OCI-M2 (cell line): ENCODE results near the gene ITGA7.

Experiments used
- DNase-seq: peaks from one replicate; lab custom pipeline; 2025; ENCODE audit not compliant: unreplicated experiment; lab: John Stamatoyannopoulos, UW

Gene ITGA7

DNA sequence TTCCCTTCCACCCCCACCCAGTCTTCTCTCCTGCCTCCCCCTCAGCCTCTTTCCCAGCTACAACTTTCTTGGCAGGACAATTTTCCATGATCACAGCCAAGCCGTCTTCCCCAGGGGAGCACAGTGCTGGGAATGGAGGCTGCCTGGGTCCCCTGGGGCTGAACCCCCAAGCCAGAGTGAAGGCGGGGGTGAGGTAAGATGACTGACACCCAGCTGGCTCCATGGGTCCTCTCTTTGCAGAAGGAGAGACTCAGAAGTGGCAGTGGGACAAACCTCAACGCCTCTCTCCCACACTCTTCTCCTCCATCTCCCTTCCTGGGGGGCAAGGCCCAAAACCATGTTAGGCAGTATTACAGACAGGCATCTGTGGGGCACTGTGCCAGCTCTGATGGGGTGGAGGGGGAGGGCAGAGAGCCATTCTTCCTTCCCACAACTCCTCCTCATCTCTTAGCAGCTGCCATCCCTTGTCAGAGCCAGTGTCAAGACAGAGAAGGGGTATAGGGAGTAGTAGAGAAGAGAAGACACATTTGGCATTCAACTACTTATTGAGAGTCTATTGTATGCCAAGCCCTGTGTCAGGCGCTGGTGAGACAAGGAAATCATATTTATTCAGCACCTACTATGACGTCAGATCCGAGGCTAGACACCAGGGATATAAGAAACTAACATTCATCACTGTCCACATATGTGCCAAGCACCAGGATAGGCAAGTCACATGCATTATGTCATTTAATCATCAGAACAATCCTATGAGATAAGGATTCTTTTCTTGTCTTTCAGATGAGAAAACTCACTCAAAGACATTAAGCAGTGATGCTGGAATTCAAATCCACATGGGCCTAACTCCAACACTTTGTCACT is 3.6 kb downstream of the ITGA7 start:
- no peak for DNase-seq

DNA sequence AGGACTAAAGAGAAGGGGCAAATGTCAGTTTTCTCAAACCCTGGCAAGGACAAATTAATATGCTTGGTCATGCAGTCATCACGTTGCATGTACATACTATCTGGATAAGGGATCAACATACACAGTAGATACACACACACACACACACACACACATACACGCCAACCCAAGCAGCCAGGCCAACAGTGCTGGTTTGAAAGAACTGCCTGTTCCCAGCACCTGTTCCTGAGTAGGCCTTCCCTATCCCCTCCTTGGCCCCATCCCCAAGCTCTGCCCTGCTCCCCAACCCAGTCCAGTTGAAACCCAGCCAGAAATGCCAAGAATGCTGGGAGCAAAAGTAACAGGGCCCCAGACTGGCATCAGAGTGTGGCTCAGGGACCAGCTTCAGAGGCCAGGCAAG is 4.4 kb downstream of the ITGA7 start:
- DNase-seq = no peak

- no peak for DNase-seq
Observed at GRCh38 chr12:55702861-55703260, 4.8 kb downstream of the ITGA7 start.

DNA sequence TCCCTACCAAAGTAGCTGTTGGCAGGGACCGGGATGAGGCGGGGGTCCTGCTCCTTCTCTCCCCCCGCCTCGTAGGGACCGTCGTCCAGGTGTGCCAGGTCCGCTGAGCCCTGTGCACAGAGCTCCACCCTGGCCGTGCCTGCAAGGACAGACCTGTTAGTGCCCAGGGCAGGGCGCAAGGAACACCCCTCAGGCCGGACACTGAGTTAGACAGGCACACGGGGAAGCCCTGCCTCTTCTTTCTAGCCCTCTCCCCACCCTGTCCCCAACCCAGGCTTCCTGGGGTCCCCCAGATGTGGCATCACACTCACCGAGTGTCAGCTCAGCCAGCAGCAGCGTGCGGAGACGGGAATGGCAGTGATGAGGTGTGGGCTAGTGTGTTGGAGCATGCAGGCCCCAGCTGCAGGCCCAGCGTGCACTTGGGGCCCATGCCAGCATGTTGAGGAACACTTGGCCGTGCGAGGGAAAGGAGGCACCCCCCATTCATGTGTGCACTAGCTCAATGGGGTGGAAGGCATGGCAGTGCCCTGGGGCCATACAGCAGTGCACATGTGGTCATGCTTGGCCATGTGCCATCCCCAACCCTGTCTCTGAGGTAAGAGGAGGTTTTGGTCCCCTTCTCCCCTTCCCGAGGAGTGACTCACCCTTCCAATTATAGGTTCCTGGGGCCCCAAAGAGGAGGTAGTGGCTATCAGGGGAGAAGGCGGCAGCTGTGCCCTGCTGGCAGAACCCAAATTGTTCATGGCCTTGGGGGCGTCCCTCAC is 7.3 kb downstream of the ITGA7 start:
- DNase-seq = no peak

DNA sequence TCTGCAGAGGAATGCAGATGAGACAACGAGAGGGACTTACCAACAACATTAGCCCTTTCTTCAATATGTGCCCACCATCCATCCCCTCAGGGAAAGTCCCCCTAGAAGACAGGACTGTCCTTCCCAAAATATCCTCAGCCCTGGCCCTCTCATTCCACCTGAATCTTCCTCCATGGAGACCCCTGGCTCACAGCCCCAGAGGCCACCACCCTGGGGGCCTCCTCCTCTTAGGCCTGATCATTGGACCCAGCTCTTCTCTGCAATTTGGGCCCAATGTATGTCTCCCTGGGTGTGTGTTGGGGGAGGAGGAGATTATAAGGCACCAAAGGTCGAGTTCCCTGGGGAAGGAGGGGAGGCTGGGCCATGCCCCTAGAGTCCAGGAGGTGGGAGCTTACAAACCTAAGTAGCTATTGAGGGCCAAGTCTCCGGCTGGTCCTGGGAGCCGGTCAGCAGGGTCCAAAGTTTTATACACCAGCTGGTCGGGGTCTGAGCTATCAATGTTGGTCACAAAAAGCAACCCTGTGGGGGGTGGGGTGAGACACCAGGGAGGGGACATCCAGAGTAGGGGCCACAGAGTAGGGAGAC is 8.1 kb downstream of the ITGA7 start:
- DNase-seq = no peak

GRCh38 chr12:55698965-55699364 is 8.7 kb downstream of the ITGA7 start:
- no peak for DNase-seq

GRCh38 chr12:55698241-55698955 is 9.3 kb downstream of the ITGA7 start:
- no peak for DNase-seq

DNA sequence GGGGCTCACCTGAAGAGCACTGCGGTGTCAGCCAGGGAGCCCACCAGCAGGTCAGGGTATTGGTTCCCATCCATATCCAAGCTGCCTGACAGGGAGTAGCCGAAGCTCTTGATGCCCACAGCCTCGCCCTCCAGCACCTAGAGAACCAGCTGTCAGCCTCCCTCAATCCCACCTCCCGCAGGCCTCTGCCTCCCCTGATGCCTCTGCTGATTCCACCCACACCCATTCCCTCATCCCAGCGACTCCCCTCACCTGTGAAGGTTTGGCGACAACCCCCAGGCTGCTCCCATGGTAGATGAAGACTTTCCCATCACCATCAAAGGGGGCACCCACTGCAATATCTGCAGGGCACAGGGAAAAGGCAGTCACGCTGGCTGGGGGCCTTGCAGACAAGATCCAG is 10.0 kb downstream of the ITGA7 start:
- no peak for DNase-seq

DNA sequence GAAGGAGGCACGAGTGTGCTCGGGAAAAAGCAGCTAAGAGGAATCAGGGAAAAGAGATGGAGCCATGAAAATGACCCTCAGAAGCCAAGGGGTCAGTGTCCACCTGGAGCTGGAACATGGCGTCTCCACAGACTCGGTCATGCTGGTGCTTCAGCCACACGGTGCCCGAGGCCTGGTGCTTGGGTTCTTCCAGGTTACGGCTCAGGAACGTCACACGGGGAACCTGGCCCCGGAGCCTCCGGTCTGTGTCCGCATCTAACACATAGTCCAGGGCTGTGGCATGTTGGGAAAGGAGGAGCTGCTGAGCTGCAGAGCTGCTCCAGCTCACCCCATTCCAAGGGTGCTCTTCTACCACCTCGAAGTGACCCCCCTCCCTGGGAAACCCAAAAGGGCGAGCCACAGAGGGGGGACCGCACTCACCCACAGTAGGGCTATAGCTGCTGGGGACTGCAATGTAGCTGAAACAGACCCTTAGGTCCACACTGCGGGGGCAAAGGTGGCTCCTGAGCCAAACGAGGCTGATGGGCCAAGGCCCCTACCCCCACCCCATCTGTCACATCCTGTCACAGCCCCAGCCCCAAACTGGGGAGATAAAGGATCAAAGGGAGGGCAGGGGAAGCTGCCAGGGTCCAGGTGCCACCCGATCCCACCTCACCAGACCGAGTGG is 10.8 kb downstream of the ITGA7 start:
- DNase-seq = no peak

- DNase-seq = no peak
Observed at GRCh38 chr12:55696141-55696540, 11.6 kb downstream of the ITGA7 start.

GRCh38 chr12:55695349-55695748 is 12.4 kb downstream of the ITGA7 start:
- DNase-seq = no peak

DNA sequence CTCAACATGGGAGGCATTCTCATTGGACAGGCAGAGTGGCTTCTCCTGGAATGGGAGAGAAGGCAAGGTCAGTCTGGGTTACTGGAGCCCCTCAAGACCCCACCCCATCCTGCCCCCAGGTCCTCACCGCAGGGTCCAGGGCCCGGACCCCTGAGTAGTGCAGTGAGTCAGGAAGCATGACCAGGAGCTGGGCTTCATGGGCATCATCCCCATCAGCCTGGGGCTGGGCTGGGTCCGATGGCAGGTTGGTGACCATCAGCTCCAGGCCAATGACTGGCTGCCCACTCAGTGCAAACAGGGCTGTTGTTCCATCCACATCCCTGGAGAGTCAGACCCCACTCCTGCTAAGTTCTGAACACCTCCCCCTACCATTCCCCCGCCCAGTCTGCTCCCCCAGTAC is 13.1 kb downstream of the ITGA7 start:
- DNase-seq = no peak

DNA sequence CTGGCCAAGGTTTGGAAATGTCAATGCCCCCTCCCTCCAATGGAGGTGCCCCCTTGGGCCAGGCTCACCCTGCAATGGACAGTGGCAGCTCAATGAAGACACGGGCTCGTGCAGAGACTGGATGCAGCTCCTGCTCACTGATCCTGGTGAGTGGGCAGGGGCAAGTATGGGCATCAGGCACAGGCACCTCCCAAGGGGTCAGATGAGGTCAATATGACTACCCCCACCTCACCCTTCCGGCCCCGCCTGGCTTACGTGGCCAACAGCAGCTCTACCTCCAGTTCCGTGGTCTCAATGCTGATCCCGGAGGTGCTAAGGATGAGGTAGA is 13.6 kb downstream of the ITGA7 start:
- no peak for DNase-seq

GRCh38 chr12:55693323-55694187 is 14.1 kb downstream of the ITGA7 start:
- DNase-seq = no peak

DNA sequence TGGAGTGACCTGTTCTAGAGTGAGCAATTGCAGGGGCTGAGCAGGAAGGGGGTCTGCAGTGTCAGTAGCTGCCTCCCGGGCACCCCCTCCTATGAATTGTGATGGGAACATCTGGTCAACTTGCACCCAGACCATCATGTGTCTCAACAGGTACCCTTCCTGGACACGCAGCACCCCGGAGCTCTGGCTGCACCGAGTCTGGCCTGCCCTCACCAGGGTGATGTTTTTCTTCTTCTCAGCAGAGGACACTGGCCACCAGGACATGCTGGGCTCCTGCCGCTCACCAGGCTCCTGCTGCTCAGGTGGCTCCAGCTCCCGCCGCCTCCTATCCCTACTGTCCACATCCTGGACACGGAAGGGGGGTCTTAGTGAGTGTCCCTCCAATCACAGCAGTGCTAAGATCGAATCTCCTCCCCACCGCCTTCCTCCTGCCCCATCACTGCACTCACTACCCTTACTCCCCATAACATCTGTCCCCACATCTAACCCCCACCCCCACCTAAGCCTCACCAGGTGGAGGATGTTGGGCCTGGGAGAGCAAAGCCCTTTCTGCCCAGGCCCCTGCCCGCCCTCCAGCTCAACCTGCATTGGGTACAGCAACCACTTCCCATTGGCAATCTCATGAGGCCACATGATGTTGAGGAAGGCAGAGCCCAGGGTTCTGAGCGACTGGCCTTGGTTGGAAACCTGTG is 14.9 kb downstream of the ITGA7 start:
- no peak for DNase-seq

DNA sequence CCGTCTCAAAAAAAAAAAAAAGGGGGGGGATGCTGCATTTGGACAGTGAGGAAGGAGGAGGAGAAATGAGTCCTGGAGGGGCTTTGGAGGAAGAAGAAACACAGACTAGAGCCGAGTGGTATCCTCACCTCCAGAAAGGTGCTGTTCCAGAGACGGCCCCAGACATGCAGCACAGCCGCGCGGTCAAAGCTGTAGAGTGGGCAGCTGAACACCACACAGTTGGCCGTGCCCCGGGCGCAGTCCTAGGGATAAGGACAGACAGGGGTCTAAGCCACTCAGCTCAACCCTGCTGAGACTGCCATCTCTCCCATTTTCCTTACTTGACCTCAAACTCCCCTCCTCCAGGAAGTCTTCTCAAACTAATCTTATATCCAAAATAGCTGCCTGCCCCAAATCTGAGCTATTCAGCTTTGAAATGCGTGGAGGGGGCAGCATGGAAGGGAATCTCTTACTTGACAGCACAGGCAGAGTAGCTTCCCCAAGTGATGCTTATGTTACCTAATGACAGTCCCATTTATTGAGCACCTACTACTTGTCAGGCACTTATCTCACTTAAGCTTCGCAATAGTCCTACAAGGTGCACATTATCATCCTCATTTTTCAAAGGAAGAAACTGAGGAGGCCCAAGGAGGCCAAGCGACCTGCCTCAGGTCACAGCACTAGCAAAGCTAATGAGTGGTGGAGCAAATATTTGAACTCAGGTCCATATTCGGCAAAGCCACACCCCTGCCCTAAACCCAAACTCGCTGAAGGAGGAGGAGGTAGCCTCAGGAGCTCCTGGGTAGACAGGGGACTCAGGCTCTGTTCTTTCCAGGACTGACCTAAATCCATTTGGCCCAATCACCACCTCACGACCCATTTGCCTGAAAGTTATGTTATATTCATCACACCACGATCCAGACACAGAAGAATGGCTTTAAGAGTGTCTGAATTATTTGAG is 18.7 kb downstream of the ITGA7 start:
- no peak for DNase-seq

DNA sequence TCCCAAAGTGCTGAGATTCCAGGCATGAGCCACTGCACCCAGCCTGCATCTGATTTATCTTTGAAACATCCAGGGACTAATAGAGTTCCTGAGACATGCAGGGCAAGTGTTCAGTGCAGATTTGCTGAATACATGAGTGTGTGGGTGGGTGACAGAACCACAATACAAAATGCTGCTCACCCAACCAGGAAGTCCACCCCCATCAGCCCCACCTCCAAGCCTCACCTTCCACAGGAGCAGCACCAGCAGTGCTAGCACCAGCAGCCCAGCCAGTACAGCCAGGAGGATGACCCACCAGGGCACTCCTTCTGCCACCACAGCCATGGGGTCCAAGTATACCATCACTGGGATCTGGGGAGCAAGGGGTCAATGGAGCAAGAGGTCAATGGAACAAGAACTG is 20.0 kb downstream of the ITGA7 start:
- DNase-seq = no peak

DNA sequence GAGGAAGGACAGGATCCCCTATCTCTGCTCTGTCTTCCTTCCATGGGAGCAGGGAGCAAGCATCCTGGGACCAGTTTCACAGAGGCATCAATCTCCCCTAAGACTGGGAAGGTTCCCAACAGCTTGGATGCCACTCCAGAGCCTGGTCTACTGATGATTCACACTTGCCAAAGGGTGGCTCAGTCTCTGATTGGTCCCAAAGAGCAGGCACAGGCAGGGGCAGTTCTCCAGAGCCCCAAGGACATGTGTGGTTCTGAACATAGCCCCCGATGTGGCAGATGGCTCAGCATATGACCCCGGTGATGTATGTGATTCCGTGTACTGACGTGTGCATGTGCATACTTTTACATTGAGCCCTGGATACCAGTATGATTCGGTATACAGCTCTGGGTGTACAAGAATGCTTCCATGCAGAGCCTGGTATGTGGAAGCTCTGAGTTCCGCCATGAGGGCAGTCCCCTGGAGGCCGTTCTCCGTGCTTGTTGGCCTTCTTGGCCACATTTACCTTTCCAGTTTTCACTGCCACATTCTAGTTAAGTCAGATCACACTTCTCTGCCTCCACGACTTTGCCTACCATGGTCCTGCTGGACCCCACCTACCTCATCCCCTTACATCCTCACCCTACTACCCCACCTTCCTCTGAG is 21.2 kb downstream of the ITGA7 start:
- no peak for DNase-seq
